T-helper 17 cell (primary cell): ENCODE results near the gene ESYT1. TPM values are rescaled to one million over a fixed set of nuclear protein-coding genes. Genes with fewer than 3 reads are reported as not detected.

Source experiments
- ATAC-seq: fragments of 150-1000 bp; cut with Tn5 transposase; 2 replicates; pipeline ENCODE4 v1.10.0; 2021; ENCODE audit warnings: mild to moderate bottlenecking, moderate library complexity
- DNase-seq, 3 donors: peaks; one replicate each; pipeline versions ENCODE4 v3.0.0 to v3.0.0-alpha.2; 2020 to 2021
- H3K9me3 ChIP-seq: one replicate; pipeline ENCODE4 v1.7.0; 2013; ENCODE audit warnings: low read length, mild to moderate bottlenecking; ENCODE audit not compliant: control insufficient read depth, poor library complexity, severe bottlenecking
- H3K27ac Mint-ChIP-seq: one replicate; pipeline ENCODE4 v1.8.0; 2022; ENCODE audit warnings: mild to moderate bottlenecking, moderate library complexity, mixed read lengths
- H3K27me3 Mint-ChIP-seq: one replicate; pipeline ENCODE4 v1.8.0; 2022; ENCODE audit warnings: mixed read lengths
- H3K36me3 Mint-ChIP-seq: one replicate; pipeline ENCODE4 v1.8.0; 2022; ENCODE audit warnings: low read depth, mixed read lengths
- H3K4me1 Mint-ChIP-seq: one replicate; pipeline ENCODE4 v1.8.0; 2022; ENCODE audit warnings: mild to moderate bottlenecking, mixed read lengths
- H3K4me3 Mint-ChIP-seq: one replicate; pipeline ENCODE4 v1.8.0; 2022; ENCODE audit warnings: mild to moderate bottlenecking, moderate library complexity, mixed read lengths
- total RNA-seq, 4 donors: library from RNA in 2 of 4; stranded (reverse) in 2 of 4; gene quantifications; one replicate each; pipeline ENCODE4 v1.2.3 and lab custom pipeline; 2022 to 2026

ESYT1 gene
- total RNA-seq, 2 donors from 2014 or later: 178 to 211 TPM

DNA sequence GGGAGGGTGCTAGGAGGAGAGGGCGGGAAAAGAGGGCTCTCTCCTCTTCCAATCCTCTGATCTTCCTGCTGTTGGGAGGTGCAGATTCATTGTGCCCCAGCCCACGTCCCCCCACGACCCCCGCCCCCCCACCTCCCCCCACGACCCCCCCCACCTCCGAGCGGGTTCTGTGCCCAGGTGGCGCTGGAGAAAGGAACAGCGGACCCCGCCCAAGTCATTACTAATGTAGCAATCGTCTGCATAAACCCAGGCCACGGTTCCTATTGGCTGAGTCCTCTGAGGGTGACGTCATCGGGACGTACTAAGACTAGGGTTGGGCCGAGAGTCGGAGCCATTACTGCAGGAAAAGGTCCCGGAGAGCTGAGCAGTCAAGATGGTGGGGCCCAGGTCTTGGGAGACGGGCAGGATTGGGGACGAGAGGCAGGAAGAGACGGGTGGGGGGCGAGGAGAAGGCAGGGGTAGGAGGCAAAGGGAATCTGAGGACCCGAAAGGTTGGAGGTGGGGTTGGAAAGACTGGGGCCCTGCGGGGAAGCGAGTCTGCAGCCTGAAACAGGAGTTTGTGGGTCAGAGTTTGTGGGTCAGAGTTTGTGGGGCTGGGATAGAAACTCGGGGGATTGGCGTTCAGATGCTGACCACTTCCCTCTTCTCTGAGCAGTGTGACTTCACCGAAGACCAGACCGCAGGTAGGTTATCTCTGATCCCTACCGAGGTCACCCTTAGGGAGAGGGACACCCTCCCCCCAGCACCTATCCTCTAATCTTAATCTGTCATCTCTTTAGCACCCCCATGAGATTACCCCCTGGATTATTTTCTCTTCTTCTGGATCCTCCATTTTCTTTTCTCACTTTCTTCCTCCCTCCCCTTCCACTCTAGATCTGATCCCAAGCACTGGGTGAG lies 30.2 kb downstream of the ESYT1 start, which contains the start of gene MYL6:
MYL6 (plus strand) TSS at position 331 of the 897 bp plus-strand sequence; CDS start at position 374, 43 bp downstream.
- H3K36me3 Mint-ChIP-seq: peaks cover 11% of the 10 kb centered on the region
- ATAC-seq (peak; percentile 87), DNase-seq (peak; percentile 71 to 79 (median 78))
- H3K9me3 ChIP-seq: no peaks in the 10 kb centered on the region
- H3K27me3 Mint-ChIP-seq: no peaks in the 10 kb centered on the region
- H3K4me3 Mint-ChIP-seq: peak within 1 kb of the TSS; percentile 100
- peak within 1 kb of the TSS; percentile 99 for H3K27ac Mint-ChIP-seq
- H3K4me1 Mint-ChIP-seq: peaks cover 44% of the 10 kb centered on the region

DNA sequence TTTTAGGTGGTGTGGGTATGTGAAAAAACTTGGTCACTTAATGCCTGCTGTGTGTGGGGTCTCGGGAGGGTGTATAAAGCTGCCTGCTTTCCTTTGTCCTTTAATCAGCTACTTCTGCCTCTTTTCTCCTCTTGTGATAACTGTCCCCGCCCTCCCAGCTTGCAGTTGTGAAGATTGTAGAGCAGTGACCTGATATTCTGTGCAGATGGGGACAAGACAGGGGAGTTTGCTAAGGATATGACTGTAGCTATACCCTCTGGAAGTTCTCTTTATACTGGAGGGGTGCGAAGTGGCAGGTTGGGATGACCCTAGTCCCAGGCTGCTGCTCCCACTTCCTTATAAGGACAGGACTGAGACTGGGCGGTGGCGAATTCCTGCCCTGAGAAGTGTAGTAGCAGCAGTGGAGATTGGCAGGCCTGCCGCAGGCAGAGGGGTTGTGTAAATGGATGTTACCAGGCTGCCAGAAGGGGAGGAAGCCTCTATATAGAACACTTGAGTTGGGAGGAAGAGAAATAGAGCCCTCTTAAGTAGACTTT lies 30.9 kb downstream of the ESYT1 start:
- Mint-ChIP-seq H3K4me3 (peak overlapping the region; percentile 100), H3K27me3 (no peaks in the 10 kb centered on the region), H3K36me3 (peaks cover 11% of the 10 kb centered on the region), H3K4me1 (peaks cover 48% of the 10 kb centered on the region), H3K27ac (peak overlapping the region; percentile 99)
- no peaks in the 10 kb centered on the region for H3K9me3 ChIP-seq
- ATAC-seq (no peak), DNase-seq (no peak)

DNA sequence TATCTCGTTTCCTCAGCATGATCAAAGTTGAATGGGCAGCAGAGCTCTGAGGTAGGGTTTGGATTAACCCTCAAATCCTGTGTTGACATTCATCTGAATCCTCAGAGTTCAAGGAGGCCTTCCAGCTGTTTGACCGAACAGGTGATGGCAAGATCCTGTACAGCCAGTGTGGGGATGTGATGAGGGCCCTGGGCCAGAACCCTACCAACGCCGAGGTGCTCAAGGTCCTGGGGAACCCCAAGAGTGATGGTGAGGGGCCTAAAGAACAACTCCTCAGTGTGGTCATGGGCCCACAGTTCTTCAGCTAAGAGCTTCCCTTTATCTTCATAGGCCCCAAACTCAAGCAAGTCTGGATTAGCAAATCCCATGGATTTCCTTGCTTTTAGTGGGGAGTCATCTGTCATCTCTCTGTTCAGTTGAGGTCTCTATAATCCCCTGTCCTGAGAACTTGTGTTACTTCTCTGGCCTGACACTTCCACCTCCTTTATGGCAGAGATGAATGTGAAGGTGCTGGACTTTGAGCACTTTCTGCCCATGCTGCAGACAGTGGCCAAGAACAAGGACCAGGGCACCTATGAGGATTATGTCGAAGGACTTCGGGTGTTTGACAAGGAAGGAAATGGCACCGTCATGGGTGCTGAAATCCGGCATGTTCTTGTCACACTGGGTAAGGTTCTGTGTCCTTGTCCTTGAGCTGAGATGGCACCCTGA lies 31.6 kb downstream of the ESYT1 start:
- peaks cover 14% of the 10 kb centered on the region for H3K36me3 Mint-ChIP-seq
- peak overlapping the region; percentile 100 for H3K4me3 Mint-ChIP-seq
- peaks cover 53% of the 10 kb centered on the region for H3K4me1 Mint-ChIP-seq
- ATAC-seq: no peak
- no peaks in the 10 kb centered on the region for H3K9me3 ChIP-seq
- peak overlapping the region; percentile 99 for H3K27ac Mint-ChIP-seq
- no peaks in the 10 kb centered on the region for H3K27me3 Mint-ChIP-seq
- no peak for DNase-seq

DNA sequence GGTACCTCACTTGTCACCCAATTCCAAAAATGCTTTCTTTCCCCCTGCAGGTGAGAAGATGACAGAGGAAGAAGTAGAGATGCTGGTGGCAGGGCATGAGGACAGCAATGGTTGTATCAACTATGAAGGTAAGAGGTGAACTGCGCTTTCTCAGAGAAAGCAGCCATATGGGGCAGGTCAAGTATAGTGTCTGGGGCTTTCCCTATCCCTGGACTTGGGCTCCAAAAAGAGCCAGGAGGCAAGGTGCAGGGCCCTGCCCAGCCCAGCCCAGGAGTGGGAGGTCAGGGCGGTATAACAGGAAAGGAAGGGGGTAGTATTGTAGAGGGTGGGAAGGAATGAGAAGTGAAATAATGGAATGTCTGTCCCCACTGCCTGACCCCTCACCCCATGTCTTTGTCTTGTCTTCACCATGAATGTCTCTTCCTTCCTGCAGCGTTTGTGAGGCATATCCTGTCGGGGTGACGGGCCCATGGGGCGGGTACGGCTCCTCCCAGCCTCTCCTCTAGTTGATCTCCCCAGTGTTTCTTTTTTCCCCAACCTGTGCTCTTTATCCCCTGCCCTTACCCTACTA lies 32.2 kb downstream of the ESYT1 start:
- Mint-ChIP-seq H3K36me3 (peaks cover 14% of the 10 kb centered on the region), H3K27ac (peak overlapping the region; percentile 99), H3K4me3 (peak overlapping the region; percentile 100), H3K4me1 (peaks cover 53% of the 10 kb centered on the region), H3K27me3 (no peaks in the 10 kb centered on the region)
- H3K9me3 ChIP-seq: no peaks in the 10 kb centered on the region
- DNase-seq: peak; percentile 44 to 58 (median 45)
- ATAC-seq: peak; percentile 65

DNA sequence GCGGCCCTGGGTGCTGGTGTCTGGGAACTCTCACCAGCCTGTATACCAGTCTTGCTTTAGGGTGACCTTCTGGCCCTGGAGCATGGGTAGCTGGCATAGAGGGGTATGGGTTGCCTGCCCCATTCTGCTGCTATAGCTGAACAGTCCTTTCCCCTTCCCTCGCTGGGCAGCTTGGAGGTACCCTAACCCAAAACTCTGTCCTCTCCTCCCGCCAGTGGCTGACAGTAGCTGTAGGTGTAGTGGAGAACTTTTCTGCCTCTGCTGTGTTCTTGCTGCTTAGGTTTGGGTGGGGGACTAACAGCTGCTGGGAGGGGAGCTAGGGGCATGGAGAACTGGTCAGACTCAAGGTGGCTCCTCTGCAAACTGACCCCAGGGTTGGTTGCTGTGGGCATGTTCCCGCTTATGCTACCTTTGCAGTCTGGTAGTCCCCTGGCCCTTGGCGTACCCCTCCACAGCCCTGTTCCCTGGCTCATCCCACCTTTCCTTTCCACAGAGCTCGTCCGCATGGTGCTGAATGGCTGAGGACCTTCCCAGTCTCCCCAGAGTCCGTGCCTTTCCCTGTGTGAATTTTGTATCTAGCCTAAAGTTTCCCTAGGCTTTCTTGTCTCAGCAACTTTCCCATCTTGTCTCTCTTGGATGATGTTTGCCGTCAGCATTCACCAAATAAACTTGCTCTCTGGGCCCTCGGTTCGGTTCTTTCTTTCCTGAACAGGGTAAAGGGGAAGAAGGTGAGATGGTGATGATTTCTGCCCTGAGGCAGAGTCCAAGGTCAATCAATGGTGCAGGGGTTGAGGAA lies 33.0 kb downstream of the ESYT1 start:
- DNase-seq (no peak), ATAC-seq (no peak)
- Mint-ChIP-seq H3K27me3 (no peaks in the 10 kb centered on the region), H3K4me1 (peaks cover 49% of the 10 kb centered on the region), H3K4me3 (peak overlapping the region; percentile 100), H3K27ac (peak overlapping the region; percentile 99), H3K36me3 (peaks cover 18% of the 10 kb centered on the region)
- no peaks in the 10 kb centered on the region for H3K9me3 ChIP-seq

DNA sequence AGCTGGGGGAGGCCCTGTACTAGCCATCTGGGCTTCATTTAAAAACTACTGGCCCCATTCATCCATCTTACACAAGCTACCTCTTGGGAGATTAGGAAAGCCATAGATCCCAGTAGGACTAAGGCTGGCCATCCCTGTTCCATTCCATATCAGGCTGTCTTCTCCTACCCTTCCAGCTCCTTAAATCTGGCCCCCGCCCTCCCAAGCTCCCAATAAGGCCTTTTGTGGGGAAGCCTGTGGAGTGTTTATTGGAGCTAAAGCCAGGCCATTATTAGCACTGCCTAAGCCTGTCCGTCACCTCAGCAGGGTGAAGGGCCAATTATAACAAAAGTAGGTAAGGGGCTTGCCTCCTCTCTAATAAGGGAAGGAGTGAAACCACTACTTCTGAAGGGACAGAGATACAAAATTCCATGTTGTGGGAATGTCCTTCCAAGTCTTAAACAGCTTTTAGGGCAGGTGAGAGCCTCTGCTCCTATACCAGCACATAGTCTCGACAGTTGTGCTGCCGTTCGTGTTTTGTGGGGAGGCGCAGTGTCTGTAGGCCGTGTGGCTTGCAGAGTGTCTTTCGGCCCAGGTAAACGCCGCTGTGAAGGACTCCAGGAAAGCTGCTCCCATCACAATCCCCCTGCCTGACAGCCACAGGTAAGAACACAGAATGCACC lies 33.8 kb downstream of the ESYT1 start:
- ATAC-seq: no peak
- peaks cover 49% of the 10 kb centered on the region for H3K4me1 Mint-ChIP-seq
- peak overlapping the region; percentile 99 for H3K27ac Mint-ChIP-seq
- peaks cover 18% of the 10 kb centered on the region for H3K36me3 Mint-ChIP-seq
- no peaks in the 10 kb centered on the region for H3K9me3 ChIP-seq
- peak overlapping the region; percentile 100 for H3K4me3 Mint-ChIP-seq
- DNase-seq: no peak
- H3K27me3 Mint-ChIP-seq: no peaks in the 10 kb centered on the region

DNA sequence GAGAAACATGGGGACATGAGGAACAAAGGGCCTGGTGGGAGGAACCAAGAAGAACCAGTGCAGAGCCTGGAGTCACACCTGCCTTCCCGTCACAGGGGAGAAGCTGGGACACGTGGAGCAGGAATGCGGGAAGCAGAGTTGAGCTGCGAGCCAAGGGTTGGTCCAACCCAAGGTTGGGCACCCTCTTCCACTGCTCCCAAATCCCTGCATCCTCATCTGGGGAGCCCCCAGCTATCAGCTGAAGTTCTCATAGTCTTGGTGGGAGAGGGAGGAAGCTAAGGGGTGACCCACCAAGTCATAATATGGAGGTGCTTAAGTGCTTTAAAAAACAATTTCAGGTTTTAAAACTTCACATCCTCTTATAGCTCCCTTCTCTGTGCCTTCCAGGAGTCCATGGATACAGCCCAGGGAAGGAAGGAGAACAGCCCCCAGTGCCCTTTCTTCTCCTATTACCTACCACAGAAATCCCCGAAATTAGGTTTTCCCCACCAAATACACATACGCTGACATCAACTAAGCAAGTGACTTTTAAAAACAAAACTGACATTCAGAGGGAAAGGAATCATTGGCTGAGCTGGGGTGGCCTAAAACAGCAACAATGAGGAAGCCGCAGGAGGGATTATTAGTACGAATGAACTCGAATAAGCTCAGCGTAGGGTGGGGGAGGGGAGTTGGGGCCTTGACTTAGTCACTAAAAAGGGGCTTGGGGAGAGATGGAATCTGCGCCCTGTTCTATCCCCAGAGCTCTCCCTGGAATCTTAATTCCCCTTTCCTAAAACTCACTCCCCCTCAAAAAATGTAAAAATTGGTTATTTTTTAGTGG lies 34.6 kb downstream of the ESYT1 start:
- DNase-seq (no peak), ATAC-seq (no peak)
- peak overlapping the region; percentile 99 for H3K27ac Mint-ChIP-seq
- H3K4me1 Mint-ChIP-seq: peaks cover 46% of the 10 kb centered on the region
- peaks cover 22% of the 10 kb centered on the region for H3K36me3 Mint-ChIP-seq
- peak overlapping the region; percentile 53 for H3K4me3 Mint-ChIP-seq
- no peaks in the 10 kb centered on the region for H3K27me3 Mint-ChIP-seq
- H3K9me3 ChIP-seq: no peaks in the 10 kb centered on the region

DNA sequence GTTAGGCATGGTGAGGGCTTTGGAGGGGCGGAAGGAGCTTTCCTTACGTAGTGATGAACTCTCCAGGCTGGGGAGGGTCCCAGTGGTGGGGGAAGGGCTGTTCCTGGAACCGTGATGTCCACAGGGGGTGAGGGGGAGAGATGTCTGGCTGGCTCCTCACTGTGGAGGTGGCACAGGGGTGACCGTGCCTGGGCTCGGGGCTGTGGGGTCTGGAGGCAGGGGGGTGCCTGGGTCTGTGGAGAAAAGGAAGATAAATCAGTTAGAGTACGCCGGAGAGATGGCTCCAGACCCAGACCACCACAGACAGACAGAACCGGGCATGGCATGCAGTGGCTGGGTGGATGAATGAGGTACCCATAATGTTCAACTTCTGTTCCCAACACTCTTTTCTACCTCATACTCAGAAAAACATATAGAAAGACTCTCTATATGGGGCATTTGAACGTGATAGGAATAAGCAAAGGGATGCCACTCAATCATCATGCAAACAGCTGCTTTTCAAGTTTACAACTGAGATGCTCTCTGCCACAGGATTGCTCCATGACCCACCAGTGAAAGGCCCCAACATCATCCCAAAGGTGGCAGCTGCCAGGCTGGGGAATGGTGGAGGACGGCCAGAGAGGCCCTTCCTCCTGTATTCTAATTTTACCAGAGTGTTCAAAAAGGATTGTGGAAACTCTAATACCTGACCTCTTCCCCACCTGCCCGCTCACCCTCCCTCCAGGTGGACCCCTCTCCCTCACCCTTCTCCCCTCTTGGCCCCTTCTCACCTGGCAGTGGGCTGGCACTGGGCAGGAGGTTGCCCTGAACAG lies 35.7 kb downstream of the ESYT1 start:
- ATAC-seq: no peak
- H3K9me3 ChIP-seq: no peaks in the 10 kb centered on the region
- Mint-ChIP-seq H3K27me3 (no peaks in the 10 kb centered on the region), H3K4me1 (peaks cover 41% of the 10 kb centered on the region), H3K36me3 (peaks cover 18% of the 10 kb centered on the region), H3K27ac (peak overlapping the region; percentile 99), H3K4me3 (peak overlapping the region; percentile 59)
- no peak for DNase-seq

DNA sequence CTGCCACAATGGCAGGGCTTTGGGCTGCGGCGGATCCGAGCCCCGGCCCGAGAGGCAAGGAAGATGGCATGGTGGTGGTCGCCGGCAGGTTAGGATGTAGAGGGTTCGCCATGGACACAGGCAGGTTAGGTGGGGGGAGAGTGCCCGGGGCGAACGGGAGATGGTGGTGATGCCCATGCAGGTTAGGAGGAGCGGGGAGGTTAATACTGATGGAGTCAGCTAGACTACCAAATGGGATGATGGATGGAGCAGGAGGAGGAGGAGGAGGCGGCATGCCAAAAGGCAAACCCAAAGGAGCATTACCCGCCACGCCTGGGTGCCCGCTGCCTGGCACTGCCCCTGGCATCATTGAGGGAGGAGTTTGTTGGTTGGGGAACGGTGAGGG lies 36.3 kb downstream of the ESYT1 start:
- H3K27ac Mint-ChIP-seq: no peak overlapping the region

DNA sequence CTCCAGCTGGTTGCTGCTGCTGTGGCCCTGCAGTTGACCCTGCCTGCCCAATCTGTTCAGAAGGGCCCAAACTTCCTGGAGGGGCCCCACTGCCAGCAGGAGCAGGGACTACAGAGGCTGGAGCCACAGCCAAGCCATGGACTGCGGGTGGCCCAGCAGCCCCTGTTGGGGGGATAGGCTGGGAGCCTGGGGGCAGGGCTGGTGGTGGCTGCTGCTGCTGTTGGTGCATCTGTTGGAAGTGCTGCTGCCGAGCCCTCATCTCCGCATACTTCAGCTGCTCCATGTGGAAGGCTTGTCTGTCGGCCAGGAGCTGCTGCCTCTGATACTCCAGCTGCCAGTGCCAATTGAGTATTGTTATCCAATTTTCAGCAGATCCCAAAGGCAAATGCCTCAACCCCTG lies 37.3 kb downstream of the ESYT1 start:
- ATAC-seq: no peak
- H3K27ac Mint-ChIP-seq: no peak overlapping the region
- no peaks in the 10 kb centered on the region for H3K9me3 ChIP-seq
- H3K4me1 Mint-ChIP-seq: peaks cover 30% of the 10 kb centered on the region
- no peak for DNase-seq
- no peaks in the 10 kb centered on the region for H3K27me3 Mint-ChIP-seq
- peaks cover 20% of the 10 kb centered on the region for H3K36me3 Mint-ChIP-seq
- H3K4me3 Mint-ChIP-seq: no peak overlapping the region

More for the DNA sequence above, 36.3 kb downstream of the ESYT1 start:
- Mint-ChIP-seq H3K36me3 (peaks cover 14% of the 10 kb centered on the region), H3K27me3 (no peaks in the 10 kb centered on the region), H3K4me3 (no peak overlapping the region), H3K4me1 (peaks cover 35% of the 10 kb centered on the region)
- ATAC-seq (no peak), DNase-seq (no peak)
- no peaks in the 10 kb centered on the region for H3K9me3 ChIP-seq

DNA sequence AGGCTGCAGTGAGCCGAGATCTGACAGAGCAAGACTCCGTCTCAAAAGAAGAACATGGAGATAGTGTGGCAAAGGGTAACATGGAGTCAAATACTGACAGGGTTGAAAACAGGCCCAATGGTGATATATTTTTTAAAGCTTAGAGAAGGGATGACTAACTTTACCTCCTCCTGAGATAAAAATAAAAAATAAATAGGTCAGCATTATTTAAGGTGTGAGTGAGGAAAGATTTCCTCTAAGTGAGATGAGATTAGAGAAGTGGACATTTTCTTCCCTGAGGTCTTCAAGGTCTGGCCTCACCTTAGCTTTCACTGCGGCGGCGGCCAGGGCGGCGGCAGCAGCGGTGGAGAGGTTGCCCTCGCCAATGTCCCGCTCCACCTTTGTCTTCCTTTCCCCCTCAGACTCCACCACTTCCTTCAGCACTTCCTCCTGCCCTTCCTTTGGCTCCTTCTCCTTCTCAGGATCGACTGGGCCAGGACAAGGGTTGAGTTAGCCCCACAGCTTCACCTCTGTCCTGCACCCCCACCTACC lies 41.2 kb downstream of the ESYT1 start:
- no peak for ATAC-seq
- H3K9me3 ChIP-seq: no peaks in the 10 kb centered on the region
- Mint-ChIP-seq H3K36me3 (peaks cover 16% of the 10 kb centered on the region), H3K4me3 (no peak overlapping the region), H3K4me1 (peaks cover 9% of the 10 kb centered on the region), H3K27me3 (no peaks in the 10 kb centered on the region), H3K27ac (peak overlapping the region; percentile 11)
- no peak for DNase-seq
